Measurements from ENCODE around the gene APC.
A peak's percentile ranks its signal among the peaks of the same experiment; 100 is the strongest.

The APC gene

DNA sequence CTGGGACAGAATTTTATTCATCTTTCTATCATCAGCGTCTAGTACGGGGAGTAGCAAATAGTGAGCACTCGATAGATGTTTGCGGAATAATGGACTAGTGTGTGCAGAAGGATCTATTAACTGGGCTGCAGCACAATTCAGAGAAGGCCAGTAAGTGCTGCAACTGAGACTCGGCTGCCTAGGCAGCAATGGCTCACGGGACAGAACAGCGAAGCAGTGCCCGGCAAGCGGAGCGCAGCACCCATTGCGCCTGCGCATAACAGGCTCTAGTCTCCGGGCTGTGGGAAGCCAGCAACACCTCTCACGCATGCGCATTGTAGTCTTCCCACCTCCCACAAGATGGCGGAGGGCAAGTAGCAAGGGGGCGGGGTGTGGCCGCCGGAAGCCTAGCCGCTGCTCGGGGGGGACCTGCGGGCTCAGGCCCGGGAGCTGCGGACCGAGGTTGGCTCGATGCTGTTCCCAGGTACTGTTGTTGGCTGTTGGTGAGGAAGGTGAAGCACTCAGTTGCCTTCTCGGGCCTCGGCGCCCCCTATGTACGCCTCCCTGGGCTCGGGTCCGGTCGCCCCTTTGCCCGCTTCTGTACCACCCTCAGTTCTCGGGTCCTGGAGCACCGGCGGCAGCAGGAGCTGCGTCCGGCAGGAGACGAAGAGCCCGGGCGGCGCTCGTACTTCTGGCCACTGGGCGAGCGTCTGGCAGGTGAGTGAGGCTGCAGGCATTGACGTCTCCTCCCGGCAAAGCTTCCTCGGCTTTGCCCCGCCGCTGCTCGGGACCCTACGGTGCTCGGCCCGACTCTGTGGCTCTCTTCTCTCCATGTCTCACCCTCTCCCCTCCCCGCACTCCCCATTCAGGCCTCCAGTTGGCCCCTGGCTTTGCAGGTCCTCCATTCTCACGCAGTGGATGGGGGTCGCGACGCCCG, 30.2 kb upstream of the APC start (continued):
- no peak for TF ChIP-seq GLI2 (tag by site-specific recombination; IDR thresholded peaks at IDR 0.05; ENCODE audit: borderline replicate concordance, low read depth)
- no peak for TF ChIP-seq ZBTB1 (tag by site-specific recombination; IDR thresholded peaks at IDR 0.05)
- TF ChIP-seq ZNF747 (tag by site-specific recombination; IDR thresholded peaks at IDR 0.05) = no peak
- TF ChIP-seq KLF7 (tag by site-specific recombination; IDR thresholded peaks at IDR 0.05; ENCODE audit: borderline replicate concordance) = peak; percentile 75; the same call in 1 of the 2 replicates
- TF ChIP-seq ZNF473 (tag by site-specific recombination; IDR thresholded peaks at IDR 0.05) = no peak
- TF ChIP-seq ZNF239 (tag by site-specific recombination; IDR thresholded peaks at IDR 0.05) = no peak
- TF ChIP-seq ZNF157 (tag by site-specific recombination; IDR thresholded peaks at IDR 0.05) = no peak
- TF ChIP-seq ZBTB8A (tag by site-specific recombination; IDR thresholded peaks at IDR 0.05) = peak; percentile 72
- TF ChIP-seq ZNF664 (tag by site-specific recombination; IDR thresholded peaks at IDR 0.05) = no peak
- peak; percentile 48 for TF ChIP-seq ZNF366 (tag by site-specific recombination; conservative IDR thresholded peaks at IDR 0.05)
- TF ChIP-seq ZIC2 (tag by site-specific recombination; IDR thresholded peaks at IDR 0.05) = no peak
- TF ChIP-seq, protein P1, sequence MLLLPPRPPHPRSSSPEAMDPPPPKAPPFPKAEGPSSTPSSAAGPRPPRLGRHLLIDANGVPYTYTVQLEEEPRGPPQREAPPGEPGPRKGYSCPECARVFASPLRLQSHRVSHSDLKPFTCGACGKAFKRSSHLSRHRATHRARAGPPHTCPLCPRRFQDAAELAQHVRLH (tag by site-specific recombination; IDR thresholded peaks at IDR 0.05) = peak; percentile 14; the same call in 1 of the 2 replicates
- TF ChIP-seq, protein P2, sequence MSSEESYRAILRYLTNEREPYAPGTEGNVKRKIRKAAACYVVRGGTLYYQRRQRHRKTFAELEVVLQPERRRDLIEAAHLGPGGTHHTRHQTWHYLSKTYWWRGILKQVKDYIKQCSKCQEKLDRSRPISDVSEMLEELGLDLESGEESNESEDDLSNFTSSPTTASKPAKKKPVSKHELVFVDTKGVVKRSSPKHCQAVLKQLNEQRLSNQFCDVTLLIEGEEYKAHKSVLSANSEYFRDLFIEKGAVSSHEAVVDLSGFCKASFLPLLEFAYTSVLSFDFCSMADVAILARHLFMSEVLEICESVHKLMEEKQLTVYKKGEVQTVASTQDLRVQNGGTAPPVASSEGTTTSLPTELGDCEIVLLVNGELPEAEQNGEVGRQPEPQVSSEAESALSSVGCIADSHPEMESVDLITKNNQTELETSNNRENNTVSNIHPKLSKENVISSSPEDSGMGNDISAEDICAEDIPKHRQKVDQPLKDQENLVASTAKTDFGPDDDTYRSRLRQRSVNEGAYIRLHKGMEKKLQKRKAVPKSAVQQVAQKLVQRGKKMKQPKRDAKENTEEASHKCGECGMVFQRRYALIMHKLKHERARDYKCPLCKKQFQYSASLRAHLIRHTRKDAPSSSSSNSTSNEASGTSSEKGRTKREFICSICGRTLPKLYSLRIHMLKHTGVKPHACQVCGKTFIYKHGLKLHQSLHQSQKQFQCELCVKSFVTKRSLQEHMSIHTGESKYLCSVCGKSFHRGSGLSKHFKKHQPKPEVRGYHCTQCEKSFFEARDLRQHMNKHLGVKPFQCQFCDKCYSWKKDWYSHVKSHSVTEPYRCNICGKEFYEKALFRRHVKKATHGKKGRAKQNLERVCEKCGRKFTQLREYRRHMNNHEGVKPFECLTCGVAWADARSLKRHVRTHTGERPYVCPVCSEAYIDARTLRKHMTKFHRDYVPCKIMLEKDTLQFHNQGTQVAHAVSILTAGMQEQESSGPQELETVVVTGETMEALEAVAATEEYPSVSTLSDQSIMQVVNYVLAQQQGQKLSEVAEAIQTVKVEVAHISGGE (tag by site-specific recombination; conservative IDR thresholded peaks at IDR 0.05; ENCODE audit: low read depth) = peak; percentile 80
- TF ChIP-seq ZFP69B (tag by site-specific recombination; IDR thresholded peaks at IDR 0.05) = 0 out of 2 replicates have a peak, but pooled peaks have one; percentile 45
- no peak for TF ChIP-seq TCF7L2 (IDR thresholded peaks at IDR 0.05; ENCODE audit: borderline replicate concordance, low read depth, low read length)
- TF ChIP-seq, protein P3, sequence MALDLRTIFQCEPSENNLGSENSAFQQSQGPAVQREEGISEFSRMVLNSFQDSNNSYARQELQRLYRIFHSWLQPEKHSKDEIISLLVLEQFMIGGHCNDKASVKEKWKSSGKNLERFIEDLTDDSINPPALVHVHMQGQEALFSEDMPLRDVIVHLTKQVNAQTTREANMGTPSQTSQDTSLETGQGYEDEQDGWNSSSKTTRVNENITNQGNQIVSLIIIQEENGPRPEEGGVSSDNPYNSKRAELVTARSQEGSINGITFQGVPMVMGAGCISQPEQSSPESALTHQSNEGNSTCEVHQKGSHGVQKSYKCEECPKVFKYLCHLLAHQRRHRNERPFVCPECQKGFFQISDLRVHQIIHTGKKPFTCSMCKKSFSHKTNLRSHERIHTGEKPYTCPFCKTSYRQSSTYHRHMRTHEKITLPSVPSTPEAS (tag by site-specific recombination; IDR thresholded peaks at IDR 0.05) = no peak
- no peak for TF ChIP-seq ZNF558 (tag by site-specific recombination; IDR thresholded peaks at IDR 0.05)
- TF ChIP-seq ZNF335 (tag by site-specific recombination; conservative IDR thresholded peaks at IDR 0.05) = peak; percentile 98
- TF ChIP-seq ZNF529 (tag by site-specific recombination; IDR thresholded peaks at IDR 0.05; ENCODE audit: insufficient replicate concordance) = no peak
- TF ChIP-seq, protein P4, sequence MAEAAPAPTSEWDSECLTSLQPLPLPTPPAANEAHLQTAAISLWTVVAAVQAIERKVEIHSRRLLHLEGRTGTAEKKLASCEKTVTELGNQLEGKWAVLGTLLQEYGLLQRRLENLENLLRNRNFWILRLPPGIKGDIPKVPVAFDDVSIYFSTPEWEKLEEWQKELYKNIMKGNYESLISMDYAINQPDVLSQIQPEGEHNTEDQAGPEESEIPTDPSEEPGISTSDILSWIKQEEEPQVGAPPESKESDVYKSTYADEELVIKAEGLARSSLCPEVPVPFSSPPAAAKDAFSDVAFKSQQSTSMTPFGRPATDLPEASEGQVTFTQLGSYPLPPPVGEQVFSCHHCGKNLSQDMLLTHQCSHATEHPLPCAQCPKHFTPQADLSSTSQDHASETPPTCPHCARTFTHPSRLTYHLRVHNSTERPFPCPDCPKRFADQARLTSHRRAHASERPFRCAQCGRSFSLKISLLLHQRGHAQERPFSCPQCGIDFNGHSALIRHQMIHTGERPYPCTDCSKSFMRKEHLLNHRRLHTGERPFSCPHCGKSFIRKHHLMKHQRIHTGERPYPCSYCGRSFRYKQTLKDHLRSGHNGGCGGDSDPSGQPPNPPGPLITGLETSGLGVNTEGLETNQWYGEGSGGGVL (tag by site-specific recombination; IDR thresholded peaks at IDR 0.05) = peak; percentile 23; the same call in 1 of the 2 replicates
- TF ChIP-seq, protein P5, sequence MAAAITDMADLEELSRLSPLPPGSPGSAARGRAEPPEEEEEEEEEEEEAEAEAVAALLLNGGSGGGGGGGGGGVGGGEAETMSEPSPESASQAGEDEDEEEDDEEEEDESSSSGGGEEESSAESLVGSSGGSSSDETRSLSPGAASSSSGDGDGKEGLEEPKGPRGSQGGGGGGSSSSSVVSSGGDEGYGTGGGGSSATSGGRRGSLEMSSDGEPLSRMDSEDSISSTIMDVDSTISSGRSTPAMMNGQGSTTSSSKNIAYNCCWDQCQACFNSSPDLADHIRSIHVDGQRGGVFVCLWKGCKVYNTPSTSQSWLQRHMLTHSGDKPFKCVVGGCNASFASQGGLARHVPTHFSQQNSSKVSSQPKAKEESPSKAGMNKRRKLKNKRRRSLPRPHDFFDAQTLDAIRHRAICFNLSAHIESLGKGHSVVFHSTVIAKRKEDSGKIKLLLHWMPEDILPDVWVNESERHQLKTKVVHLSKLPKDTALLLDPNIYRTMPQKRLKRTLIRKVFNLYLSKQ (tag by site-specific recombination; IDR thresholded peaks at IDR 0.05; ENCODE audit: borderline replicate concordance) = no peak
- TF ChIP-seq ZNF133 (tag by site-specific recombination; IDR thresholded peaks at IDR 0.05) = peak; percentile 19; the same call in 1 of the 2 replicates
- TF ChIP-seq MEIS1 (CRISPR knock-in tag; IDR thresholded peaks at IDR 0.05; ENCODE audit: borderline replicate concordance) = no peak
- TF ChIP-seq ZNF426 (tag by site-specific recombination; IDR thresholded peaks at IDR 0.05) = no peak
- TF ChIP-seq ZNF311 (tag by site-specific recombination; IDR thresholded peaks at IDR 0.05; ENCODE audit: borderline replicate concordance) = no peak
- TF ChIP-seq, protein P6, sequence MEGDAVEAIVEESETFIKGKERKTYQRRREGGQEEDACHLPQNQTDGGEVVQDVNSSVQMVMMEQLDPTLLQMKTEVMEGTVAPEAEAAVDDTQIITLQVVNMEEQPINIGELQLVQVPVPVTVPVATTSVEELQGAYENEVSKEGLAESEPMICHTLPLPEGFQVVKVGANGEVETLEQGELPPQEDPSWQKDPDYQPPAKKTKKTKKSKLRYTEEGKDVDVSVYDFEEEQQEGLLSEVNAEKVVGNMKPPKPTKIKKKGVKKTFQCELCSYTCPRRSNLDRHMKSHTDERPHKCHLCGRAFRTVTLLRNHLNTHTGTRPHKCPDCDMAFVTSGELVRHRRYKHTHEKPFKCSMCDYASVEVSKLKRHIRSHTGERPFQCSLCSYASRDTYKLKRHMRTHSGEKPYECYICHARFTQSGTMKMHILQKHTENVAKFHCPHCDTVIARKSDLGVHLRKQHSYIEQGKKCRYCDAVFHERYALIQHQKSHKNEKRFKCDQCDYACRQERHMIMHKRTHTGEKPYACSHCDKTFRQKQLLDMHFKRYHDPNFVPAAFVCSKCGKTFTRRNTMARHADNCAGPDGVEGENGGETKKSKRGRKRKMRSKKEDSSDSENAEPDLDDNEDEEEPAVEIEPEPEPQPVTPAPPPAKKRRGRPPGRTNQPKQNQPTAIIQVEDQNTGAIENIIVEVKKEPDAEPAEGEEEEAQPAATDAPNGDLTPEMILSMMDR (tag by site-specific recombination; IDR thresholded peaks at IDR 0.05) = peak; percentile 73
- TF ChIP-seq ZNF223 (tag by site-specific recombination; IDR thresholded peaks at IDR 0.05) = no peak
- TF ChIP-seq ZBTB48 (tag by site-specific recombination; IDR thresholded peaks at IDR 0.05) = peak; percentile 37; the same call in 1 of the 2 replicates
